Sigmoid colon (tissue), 7 donors: ENCODE results near the gene TRIM41. TPM values are rescaled to one million over a fixed set of nuclear protein-coding genes. Genes with fewer than 3 reads are reported as not detected.
"Not testable (repeated sequence)": the region's sequence is repeated elsewhere in the genome, so short reads cannot be mapped to it uniquely, and the experiment has no call there.

Source experiments
- DNase-seq: peaks from one replicate; pipeline ENCODE4 v3.0.0-alpha.2; 2019
- H3K27ac ChIP-seq, 4 donors: fragments of 200-600 bp; sonication (generic); one replicate each; pipeline ENCODE4 v1.5.1; 2016 to 2019; ENCODE audit warnings: mild to moderate bottlenecking in 1 of 4
- H3K27me3 ChIP-seq, 3 donors: fragments of 200-600 bp; sonication (generic); one replicate each; pipeline ENCODE4 v1.5.1; 2019; ENCODE audit warnings: mild to moderate bottlenecking in 1 of 3
- H3K36me3 ChIP-seq, 4 donors: fragments of 200-600 bp; sonication (generic); one replicate each; pipeline ENCODE4 v1.5.1; 2016 to 2019
- H3K4me1 ChIP-seq, 4 donors: fragments of 200-600 bp; sonication (generic); one replicate each; pipeline ENCODE4 v1.5.1; 2017 to 2019
- H3K4me3 ChIP-seq, 4 donors: fragments of 200-600 bp; sonication (generic); one replicate each; pipeline ENCODE4 v1.5.1; 2017 to 2019; ENCODE audit warnings: mild to moderate bottlenecking in 2 of 4, moderate library complexity in 1 of 4
- H3K9me3 ChIP-seq, 4 donors: fragments of 200-600 bp in 3 of 4; sonication (generic) in 3 of 4; one replicate each; pipeline versions ENCODE4 v1.5.1 to v1.6.1; 2013 to 2019
- EP300 ChIP-seq, 4 donors: sonication (generic); formaldehyde crosslinking; IDR thresholded peaks; one replicate each; pipeline ENCODE4 v1.6.1; 2017; ENCODE audit warnings: antibody characterized with exemption in 4 of 4
- POLR2A ChIP-seq, 2 donors: fragments of 450-650 bp; IDR thresholded peaks; one replicate each; pipeline ENCODE4 v1.6.1; 2016; ENCODE audit warnings: antibody characterized with exemption in 2 of 2, mild to moderate bottlenecking in 2 of 2, moderate library complexity in 2 of 2
- POLR2AphosphoS5 ChIP-seq, 4 donors: sonication (generic); formaldehyde crosslinking; IDR thresholded peaks; one replicate each; pipeline ENCODE4 v1.6.1; 2017; ENCODE audit warnings: antibody characterized with exemption in 4 of 4
- WGBS, 2 donors: extraction: QIAGEN DNeasy Blood & Tissue Kit; methylation state at CpG; one replicate each; pipeline ENCODE4 v1.1.7; 2013; 5-methylcytosine and 5-hydroxymethylcytosine counted together
- intact Hi-C: fragments of 100-400 bp; cut with DNase I; formaldehyde crosslinking; loops from one replicate; pipeline ENCODE4 v1.15.1; 2023
- polyA plus RNA-seq, 3 donors: library from polyadenylated mRNA; stranded (reverse); fragments of 200-250 nt; gene quantifications; one replicate each; pipeline ENCODE4 v1.2.3, GENCODE V29; 2013
- total RNA-seq, 4 donors: library from RNA; depleted of rRNA; stranded (reverse); fragments of >200 nt; gene quantifications; one replicate each; pipeline ENCODE4 v1.1.0, GENCODE V29; 2016
- TF ChIP-seq, protein P1 (sequence below), 4 experiments: fragments of 450-650 bp in 3 of 4; fragments of 200-600 bp in 1 of 4; IDR thresholded peaks; one replicate each; pipeline ENCODE4 v1.5.1; 2016 to 2019; ENCODE audit warnings: antibody characterized with exemption in 4 of 4, mild to moderate bottlenecking in 3 of 4, moderate library complexity in 2 of 4
- donor health status: healthy with polysubstance abuse.
- donor health status: Bipolar disorder and iron deficiency.
- donor health status: healthy.

TRIM41 gene
- total and polyA plus RNA-seq, 7 donors: 8.2 to 25.3 (median 14.1) TPM

DNA sequence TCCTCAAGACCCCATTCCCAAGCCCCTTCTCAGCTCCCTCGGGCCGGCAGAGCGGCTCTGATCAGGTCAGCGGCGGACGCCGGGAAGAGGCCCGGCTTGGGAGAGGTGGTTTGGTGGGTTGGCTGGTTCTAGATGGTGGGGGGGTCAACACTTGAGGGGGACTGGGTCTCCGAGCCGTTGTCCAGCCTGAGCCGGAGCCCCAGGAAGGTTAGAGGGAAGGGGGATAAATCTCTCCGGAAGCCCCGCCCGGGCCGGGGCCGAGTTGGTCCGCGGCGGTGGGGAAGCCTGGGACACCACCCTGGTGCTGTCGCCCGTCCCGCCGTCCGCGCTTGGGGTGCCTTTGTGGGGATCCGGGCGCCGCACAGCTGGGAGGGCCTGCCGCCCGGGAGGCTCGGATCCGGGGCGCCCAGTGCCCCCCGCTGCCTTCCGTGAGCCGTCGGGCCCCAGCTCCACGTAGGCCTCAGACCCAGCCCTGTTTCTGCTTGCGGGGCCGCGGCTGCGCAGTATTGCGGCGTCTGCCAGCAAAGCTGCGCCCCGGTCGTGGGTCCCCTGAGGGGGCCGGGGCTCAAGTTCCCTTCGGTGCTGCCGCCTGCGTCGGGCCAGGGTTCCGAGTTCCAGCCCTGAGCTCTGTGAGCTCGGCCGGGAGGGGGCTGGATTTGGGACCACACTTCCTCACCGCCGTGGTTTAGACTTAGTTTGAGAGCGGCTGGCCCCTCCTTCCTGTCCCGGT, 38.4 kb downstream of the TRIM41 start:
- Histone ChIP-seq H3K4me1 (peaks cover 0 to 47% (median 37%) of the 10 kb centered on the region in 4 donors), H3K27ac (peak overlapping the region; percentile 94 to 100 (median 100)), H3K4me3 (peak overlapping the region; percentile 71 to 98 (median 86)), H3K9me3 (no peaks in the 10 kb centered on the region), H3K27me3 (no peaks in the 10 kb centered on the region), H3K36me3 (peaks cover 0 to 12% (median 5%) of the 10 kb centered on the region in 4 donors)
- peak; percentile 86 for DNase-seq
- 0% methylated on average over 59 of the region's 59 CpGs for WGBS, 2 donors
- intact Hi-C loops: loop anchor here (1.0 to 5.0 kb wide), 5 partner anchors 15 to 454 kb away; partner anchors contain the start of genes TRIM41 and TRIM7
- no peak for TF ChIP-seq EP300 (IDR thresholded peaks at IDR 0.05)
- peak; percentile 41 to 79 (median 66) for TF ChIP-seq POLR2AphosphoS5 (IDR thresholded peaks at IDR 0.05)
- TF ChIP-seq, protein P1, sequence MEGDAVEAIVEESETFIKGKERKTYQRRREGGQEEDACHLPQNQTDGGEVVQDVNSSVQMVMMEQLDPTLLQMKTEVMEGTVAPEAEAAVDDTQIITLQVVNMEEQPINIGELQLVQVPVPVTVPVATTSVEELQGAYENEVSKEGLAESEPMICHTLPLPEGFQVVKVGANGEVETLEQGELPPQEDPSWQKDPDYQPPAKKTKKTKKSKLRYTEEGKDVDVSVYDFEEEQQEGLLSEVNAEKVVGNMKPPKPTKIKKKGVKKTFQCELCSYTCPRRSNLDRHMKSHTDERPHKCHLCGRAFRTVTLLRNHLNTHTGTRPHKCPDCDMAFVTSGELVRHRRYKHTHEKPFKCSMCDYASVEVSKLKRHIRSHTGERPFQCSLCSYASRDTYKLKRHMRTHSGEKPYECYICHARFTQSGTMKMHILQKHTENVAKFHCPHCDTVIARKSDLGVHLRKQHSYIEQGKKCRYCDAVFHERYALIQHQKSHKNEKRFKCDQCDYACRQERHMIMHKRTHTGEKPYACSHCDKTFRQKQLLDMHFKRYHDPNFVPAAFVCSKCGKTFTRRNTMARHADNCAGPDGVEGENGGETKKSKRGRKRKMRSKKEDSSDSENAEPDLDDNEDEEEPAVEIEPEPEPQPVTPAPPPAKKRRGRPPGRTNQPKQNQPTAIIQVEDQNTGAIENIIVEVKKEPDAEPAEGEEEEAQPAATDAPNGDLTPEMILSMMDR (IDR thresholded peaks at IDR 0.05): no peak
- peak; percentile 24 to 62 for TF ChIP-seq POLR2A (IDR thresholded peaks at IDR 0.05)

DNA sequence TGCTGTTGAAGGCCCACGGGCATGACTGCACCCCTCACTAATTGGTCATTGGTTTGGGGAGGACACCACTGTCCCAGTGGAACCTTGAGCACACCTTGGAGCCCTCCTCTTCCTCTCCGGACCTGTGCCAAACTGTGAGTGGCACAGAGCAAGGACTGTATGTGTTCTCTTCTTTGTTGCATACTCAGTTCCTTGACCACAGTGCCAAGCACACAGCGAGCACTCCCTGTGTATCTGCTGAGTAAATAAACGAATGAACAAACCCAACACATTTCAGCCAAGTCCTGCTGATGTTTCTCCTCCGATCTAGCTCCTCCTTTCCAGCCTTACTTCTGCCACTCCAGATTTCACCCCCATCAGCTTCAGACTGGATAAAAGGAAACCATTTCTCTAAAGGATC, 40.6 kb downstream of the TRIM41 start:
- no peak overlapping the region for H3K27ac ChIP-seq
- peaks cover 0 to 12% (median 5%) of the 10 kb centered on the region in 4 donors for H3K36me3 ChIP-seq
- no peak for DNase-seq
- intact Hi-C loops: loop anchor here (5.0 kb wide), 1 partner anchor 456 kb away; no protein-coding TSS in a partner anchor
- no peaks in the 10 kb centered on the region for H3K9me3 ChIP-seq
- H3K27me3 ChIP-seq: no peaks in the 10 kb centered on the region
- TF ChIP-seq POLR2A (IDR thresholded peaks at IDR 0.05): no peak
- no peak for TF ChIP-seq POLR2AphosphoS5 (IDR thresholded peaks at IDR 0.05)
- TF ChIP-seq EP300 (IDR thresholded peaks at IDR 0.05): no peak
- TF ChIP-seq, protein P1 (IDR thresholded peaks at IDR 0.05): no peak
- peaks cover 0 to 28% (median 24%) of the 10 kb centered on the region in 4 donors for H3K4me1 ChIP-seq
- 75 to 79% methylated on average over 5 of the region's 5 CpGs for WGBS, 2 donors
- no peak overlapping the region for H3K4me3 ChIP-seq

DNA sequence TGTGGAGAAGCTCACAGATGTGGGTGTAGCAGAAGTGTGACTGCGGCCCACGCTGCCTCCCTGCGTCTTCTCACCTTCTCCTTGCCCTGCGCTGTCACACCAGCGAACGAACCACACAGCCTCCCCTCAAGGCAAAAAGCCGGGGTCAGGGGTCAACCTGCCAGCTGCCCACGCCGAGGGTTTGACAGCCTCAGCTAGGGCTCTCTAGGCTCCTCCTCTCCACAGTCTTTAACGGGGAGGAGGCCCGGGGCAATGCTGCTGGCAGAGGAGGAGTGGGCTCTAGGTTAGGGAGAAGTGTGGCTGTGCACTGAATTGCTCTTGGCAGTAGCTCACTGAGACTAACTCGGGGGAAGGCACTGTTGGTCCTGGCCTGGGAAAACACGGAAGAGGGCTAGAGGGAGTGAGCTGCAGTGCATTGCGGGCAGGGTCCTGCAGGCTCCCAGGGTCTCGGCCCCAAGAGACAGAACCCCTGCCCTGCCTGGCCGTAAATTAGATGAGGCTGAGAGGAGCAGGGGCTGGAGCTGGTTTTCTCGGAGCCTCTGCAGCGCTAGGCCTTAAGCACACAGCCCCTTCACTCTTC, 42.1 kb downstream of the TRIM41 start:
- DNase-seq: no peak
- peaks cover 0 to 12% (median 5%) of the 10 kb centered on the region in 4 donors for H3K36me3 ChIP-seq
- H3K4me1 ChIP-seq: peaks cover 0 to 12% (median 9%) of the 10 kb centered on the region in 4 donors
- no peaks in the 10 kb centered on the region for H3K9me3 ChIP-seq
- no peaks in the 10 kb centered on the region for H3K27me3 ChIP-seq
- intact Hi-C loops: no loop called here
- H3K27ac ChIP-seq: no peak overlapping the region
- 85 to 86% methylated on average over 18 of the region's 18 CpGs for WGBS, 2 donors
- no peak for TF ChIP-seq EP300 (IDR thresholded peaks at IDR 0.05)
- no peak for TF ChIP-seq POLR2A (IDR thresholded peaks at IDR 0.05)
- no peak for TF ChIP-seq POLR2AphosphoS5 (IDR thresholded peaks at IDR 0.05)
- TF ChIP-seq, protein P1 (IDR thresholded peaks at IDR 0.05): no peak
- H3K4me3 ChIP-seq: no peak overlapping the region

DNA sequence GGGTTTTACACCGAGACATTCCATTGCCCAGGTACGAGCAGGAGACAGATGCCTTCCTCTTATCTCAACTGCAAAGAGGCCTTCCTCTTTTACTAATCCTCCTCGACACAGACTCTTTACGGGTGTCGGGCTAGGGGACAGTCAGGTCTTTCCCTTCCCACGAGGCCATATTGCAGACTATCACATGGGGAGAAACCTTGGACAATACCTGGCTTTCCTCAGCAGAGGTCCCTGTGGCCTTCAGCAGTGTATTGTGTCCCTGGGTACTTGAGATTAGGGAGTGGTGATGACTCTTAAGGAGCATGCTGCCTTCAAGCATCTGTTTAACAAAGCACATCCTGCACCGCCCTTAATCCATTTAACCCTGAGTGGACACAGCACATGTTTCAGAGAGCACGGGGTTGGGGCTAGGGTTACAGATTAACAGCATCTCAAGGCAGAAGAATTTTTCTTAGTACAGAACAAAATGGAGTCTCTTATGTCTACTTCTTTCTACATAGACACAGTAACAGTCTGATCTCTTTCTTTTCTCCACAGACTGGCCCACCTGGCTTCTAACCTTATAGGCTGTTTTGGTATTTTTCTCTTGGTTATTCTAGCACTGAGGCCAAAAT, 44.3 kb downstream of the TRIM41 start:
- peaks cover 0 to 12% (median 5%) of the 10 kb centered on the region in 4 donors for H3K36me3 ChIP-seq
- intact Hi-C loops, H3K27ac ChIP-seq, DNase-seq, H3K9me3 ChIP-seq, H3K4me3 ChIP-seq, H3K27me3 ChIP-seq, H3K4me1 ChIP-seq: not testable (repeated sequence)
- WGBS, 2 donors: 63 to 70% methylated on average over 8 of the region's 8 CpGs

DNA sequence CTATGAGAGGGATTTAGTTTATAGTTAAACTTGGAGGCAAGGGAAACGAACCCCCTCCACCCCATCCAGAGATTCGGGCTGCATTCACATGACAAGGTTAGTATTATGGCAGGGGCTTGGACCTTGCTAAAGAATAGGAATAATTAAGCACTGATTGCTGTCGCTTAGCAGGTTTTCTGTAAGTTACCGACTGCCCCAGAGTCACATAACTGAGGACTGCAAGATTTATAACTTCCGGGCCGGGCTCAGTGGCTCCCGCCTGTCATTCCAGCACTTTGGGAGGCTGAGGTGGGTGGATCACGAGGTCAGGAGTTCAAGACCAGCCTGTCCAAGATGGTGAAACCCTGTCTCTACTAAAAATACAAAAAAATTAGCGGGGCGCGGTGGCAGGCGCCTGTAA, 44.8 kb downstream of the TRIM41 start:
- H3K36me3 ChIP-seq: peaks cover 0 to 12% (median 5%) of the 10 kb centered on the region in 4 donors
- 88% methylated on average over 12 of the region's 12 CpGs for WGBS, 2 donors
- intact Hi-C loops: not testable (repeated sequence)

More for the DNA sequence above, 44.8 kb downstream of the TRIM41 start:
- not testable (repeated sequence) for H3K9me3 ChIP-seq, H3K27ac ChIP-seq, H3K4me3 ChIP-seq, DNase-seq, H3K27me3 ChIP-seq, H3K4me1 ChIP-seq
